Activated CD4-positive, alpha-beta T cell treated with anti-CD3 and anti-CD28 coated beads for 4 hours (primary cell): Measurements from ENCODE around the gene TBC1D3G.
"Not testable (repeated sequence)": the region's sequence is repeated elsewhere in the genome, so short reads cannot be mapped to it uniquely, and the experiment has no call there.

ENCODE experiments used
- DNase-seq, 2 donors: peaks; one replicate each; pipeline ENCODE4 v3.0.0-alpha.2; 2020

TBC1D3G gene

GRCh38 chr17:36323584-36323983 is at the start of gene TBC1D3G:
Gene TBC1D3G (plus strand): TSS chr17:36323884. CDS start chr17:36325412, 1,528 bp downstream.
- not testable (repeated sequence) for DNase-seq

GRCh38 chr17:36283256-36283655 is 40.4 kb upstream of the TBC1D3G start:
- DNase-seq: not testable (repeated sequence)

GRCh38 chr17:36284219-36284618 is 39.5 kb upstream of the TBC1D3G start:
- not testable (repeated sequence) for DNase-seq

- DNase-seq: not testable (repeated sequence)
Observed at GRCh38 chr17:36289965-36290612, 33.6 kb upstream of the TBC1D3G start.

- not testable (repeated sequence) for DNase-seq
Observed at GRCh38 chr17:36295161-36295560, 28.5 kb upstream of the TBC1D3G start.

GRCh38 chr17:36315736-36316135 is 7.9 kb upstream of the TBC1D3G start:
- not testable (repeated sequence) for DNase-seq

- DNase-seq: not testable (repeated sequence)
Observed at GRCh38 chr17:36362496-36362895, 38.8 kb downstream of the TBC1D3G start.

GRCh38 chr17:36375938-36376337 is 52.3 kb downstream of the TBC1D3G start:
- DNase-seq: not testable (repeated sequence)
